Hepatic stellate cell (primary cell): ENCODE data around the gene LIMCH1.

ENCODE experiments used
- DNase-seq: peaks from one replicate; pipeline ENCODE4 v3.0.0; 2011; ENCODE audit warnings: low spot score

LIMCH1 gene

DNA sequence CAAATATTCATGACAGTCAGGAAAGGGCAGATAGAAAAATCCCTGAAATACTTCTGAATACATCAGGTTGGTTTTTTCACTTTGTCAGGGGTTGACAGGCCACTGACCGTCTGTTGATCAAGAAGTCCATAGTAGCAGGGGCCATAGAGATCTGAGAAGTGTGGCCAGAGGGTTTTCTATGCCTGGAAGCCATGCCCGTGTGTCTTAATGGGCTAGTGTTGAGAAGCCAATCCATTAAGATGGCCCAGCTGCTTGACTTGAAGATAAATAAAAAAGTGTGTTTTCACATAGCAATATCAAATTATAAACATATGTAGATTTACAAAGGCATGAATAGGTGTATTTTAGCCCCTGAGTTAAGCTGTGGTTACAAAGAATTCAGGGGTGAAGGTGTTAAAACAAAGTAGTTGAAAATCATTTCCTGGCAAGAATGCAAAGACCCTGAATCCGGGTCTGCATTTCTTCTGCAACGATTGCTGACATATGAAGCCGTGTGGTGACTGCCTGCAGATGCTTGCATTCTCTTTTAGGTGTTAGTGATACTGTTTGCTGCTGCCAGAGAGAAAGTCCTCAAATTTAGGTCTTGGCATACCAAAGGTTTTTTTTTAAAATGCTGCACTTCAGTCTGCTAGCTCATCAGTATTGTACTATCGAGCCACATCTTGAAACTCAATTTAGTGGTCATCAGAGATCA is 9.3 kb upstream of the LIMCH1 start:
- no peak for DNase-seq

DNA sequence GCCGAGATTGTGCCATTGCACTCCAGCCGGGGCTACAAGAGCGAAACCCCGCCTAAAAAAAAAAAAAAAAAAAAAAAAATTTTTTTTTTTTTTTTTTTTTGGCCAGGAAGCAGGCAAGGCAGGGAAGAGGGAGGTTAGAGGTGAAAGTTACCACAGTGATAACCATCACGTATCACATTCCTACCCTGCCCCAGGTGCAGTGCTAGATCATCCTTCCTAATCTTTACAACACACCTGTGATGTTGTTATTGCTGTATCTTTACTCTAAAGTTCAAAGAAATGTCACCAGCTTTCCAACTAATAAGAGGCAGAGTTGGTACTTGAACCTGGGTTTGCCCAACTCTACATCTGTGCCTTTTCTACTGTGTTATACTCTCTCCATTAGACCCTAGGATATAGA is 7.2 kb upstream of the LIMCH1 start:
- no peak for DNase-seq

GRCh38 chr4:41532336-41532735 is 5.6 kb upstream of the LIMCH1 start:
- DNase-seq = no peak

DNA sequence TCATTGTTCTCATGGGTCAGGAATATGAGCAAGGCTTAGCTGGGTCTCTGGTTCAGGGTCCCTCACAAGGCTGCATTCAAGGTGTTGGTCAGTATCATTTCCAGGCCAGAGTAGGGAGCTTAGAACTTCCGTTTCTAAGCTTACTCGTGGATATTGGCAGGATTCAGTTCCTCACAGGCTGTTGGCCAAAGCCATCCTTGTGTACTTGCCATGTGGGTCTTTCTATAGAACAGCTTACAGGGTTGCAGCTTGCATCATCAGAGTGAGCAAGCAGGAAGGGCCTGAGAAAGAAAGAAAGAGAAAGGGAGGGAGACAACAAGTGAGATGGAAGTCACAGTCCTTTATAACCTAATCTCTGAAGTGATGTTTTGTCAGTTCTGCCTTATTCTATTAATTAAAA is 5.1 kb upstream of the LIMCH1 start:
- no peak for DNase-seq

GRCh38 chr4:41533680-41534079 is 4.3 kb upstream of the LIMCH1 start:
- DNase-seq = no peak

DNA sequence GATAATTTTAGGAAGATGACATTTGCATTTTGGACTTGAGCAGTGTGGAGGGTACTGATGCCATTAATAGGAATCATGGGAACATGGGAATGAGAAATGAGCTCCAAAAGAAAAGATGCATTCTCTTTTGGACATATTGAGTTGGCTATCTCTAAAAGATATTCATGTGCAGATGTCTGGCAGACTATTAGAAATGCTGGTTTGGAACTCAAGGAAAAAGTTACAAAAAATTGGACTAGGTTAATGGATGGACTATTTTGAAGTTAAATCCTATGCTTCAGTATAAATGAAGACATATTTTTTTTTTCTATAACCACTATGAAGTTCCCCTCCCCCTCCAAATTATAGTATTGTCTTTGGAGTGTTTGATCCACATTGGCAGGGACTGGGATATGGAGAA is 3.6 kb upstream of the LIMCH1 start:
- DNase-seq = no peak

GRCh38 chr4:41535911-41536371 is 2.0 kb upstream of the LIMCH1 start:
- DNase-seq = no peak

GRCh38 chr4:41537292-41537890 is 566 bp upstream of the LIMCH1 start:
- no peak for DNase-seq

DNA sequence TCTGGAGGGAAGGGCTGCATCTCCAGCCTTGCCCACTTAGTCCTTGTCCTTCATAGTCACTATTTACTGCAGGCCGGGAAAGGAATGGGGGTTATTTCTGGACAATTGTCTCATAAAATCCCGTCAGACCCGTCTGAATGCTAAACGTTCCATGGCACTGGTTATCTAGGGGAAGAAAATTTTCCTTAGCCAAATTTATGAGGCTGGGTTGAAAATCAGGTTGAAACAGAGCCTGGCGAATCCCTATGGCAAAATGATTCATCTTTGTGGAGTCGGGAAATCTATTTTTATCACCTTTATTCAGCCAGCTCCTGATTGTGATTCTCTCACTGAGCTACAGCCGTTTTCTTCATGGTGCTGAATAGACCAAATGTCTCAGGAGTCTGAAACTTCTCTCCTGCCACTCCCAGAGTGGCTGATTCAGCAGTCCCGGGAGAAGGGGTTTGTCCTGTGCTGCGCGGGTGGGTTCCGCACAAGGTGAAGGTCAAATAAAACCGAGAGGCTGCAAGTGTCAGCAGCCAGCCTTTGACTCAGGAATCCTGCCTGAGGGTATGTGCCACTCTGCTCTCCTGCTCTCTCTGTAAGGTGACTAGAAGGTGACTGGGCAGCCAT is 1.0 kb downstream of the LIMCH1 start:
- DNase-seq = no peak

GRCh38 chr4:41539711-41540110 is 1.8 kb downstream of the LIMCH1 start:
- DNase-seq = no peak

GRCh38 chr4:41540687-41541086 is 2.7 kb downstream of the LIMCH1 start:
- DNase-seq = no peak

DNA sequence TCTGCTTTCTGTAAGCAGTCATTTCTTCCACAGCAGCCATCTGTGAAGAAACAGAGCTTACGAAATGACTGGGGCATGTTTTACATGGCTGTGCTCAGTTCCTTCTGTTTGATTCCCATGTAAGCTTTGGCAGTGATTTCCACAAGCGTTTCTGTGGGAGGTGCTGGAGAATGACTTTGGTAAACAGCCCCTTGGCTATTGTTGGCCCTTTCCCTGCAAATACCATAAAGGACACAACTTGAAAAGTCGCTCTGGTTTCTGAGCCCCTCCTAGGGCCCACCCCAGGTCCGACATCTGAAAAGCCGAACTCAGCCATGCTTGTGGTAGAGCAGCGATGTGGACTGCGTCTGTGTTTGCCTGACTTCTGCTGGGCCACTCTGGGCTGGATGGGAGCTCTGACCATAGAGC is 3.7 kb downstream of the LIMCH1 start:
- no peak for DNase-seq

DNA sequence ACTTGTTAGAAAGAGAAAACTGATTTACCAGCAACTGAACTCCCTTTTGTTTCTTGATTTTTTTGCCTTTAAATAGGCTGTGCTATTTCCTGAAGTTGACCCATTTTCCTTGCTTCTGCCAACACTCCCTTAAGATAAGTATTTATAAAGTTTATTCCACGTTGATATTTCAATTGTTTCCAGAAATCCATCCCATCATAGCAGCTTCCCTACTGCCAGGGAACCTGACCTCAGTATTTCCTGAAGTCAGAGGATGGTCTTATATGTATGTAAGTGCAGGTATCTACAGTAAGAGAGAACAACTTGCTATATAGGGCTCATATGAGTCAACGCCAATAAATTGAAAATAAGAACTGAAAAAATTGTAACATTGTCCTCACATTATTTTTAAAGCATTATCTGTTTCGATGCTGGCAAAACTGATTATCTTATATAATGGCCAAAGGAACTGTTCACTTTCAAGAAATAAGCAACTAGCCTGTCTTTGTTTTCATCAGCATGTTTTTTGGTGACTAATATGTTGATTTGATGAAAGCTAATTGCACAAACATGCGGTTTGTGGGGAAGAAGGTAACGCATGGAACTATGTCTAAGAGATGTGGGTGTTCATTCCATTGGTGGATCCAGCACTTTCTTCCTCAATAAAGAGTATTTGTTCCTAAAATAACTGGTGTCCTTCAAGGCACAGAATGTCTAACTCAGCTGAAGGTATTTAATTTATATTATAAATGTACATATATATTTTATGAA is 4.7 kb downstream of the LIMCH1 start:
- DNase-seq = no peak

- DNase-seq = no peak
These were observed 7.3 kb downstream of the LIMCH1 start for GRCh38 chr4:41545238-41545637.

DNA sequence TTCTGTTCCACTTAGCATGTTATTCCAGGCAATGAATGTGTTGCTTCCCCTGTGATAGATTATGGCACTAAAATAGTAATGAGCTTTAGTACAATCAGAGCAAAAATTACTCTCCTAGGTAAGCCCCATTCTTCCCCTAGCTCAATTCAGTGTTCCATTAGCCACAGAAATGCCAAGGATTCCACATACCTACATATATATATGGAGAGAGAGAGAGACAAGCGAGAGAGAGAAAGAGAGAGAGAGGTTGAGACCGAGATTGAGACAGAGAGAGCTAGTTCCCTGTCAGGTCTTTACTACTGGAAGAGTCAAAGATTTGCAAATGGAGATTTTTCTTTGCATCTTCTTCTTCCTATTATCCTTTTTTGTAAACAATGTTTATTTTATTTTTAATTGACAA is 8.7 kb downstream of the LIMCH1 start:
- DNase-seq = no peak

- no peak for DNase-seq
These were observed 10.4 kb downstream of the LIMCH1 start for GRCh38 chr4:41548305-41548880.

GRCh38 chr4:41549478-41549877 is 11.5 kb downstream of the LIMCH1 start:
- no peak for DNase-seq

DNA sequence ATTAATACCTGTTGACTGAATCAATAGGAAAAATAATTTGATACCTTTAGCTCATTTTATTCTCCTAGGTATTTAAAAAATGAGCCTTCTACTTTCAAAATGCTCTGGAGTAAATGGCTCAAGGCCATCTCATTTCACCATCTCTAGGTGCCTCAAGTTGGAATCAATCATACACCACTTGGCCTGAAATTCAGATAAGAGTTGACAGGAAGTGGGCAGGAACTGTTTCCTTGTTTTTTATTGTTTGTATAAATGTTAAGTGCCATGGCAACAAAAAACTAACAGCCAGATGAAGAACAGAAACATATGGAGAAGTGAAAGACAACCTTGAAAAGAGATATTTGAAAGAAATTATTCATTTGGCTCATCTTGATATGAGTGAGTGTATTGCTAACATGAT is 12.4 kb downstream of the LIMCH1 start:
- DNase-seq = no peak

DNA sequence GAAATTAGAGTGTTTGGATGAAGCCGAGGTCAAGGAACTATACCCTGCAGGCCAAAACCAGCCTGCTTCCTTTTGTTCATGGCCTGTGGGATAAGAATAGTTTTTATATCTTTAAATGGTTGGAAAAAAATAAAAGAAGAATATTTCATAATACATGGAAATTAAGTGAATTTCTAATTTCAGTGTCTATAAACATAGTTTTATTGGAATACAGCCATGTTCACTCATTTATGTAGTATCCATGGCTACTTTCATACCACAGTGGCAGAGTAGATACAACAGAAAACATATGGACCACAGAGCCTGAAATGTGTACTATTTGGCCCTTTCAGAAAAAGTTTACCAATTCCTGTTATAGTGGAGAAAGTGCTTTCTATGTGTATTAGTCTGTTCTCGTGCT is 13.6 kb downstream of the LIMCH1 start:
- no peak for DNase-seq

GRCh38 chr4:41554905-41555304 is 16.9 kb downstream of the LIMCH1 start:
- no peak for DNase-seq

- DNase-seq = no peak
These were observed 18.6 kb downstream of the LIMCH1 start for GRCh38 chr4:41556526-41556925.

DNA sequence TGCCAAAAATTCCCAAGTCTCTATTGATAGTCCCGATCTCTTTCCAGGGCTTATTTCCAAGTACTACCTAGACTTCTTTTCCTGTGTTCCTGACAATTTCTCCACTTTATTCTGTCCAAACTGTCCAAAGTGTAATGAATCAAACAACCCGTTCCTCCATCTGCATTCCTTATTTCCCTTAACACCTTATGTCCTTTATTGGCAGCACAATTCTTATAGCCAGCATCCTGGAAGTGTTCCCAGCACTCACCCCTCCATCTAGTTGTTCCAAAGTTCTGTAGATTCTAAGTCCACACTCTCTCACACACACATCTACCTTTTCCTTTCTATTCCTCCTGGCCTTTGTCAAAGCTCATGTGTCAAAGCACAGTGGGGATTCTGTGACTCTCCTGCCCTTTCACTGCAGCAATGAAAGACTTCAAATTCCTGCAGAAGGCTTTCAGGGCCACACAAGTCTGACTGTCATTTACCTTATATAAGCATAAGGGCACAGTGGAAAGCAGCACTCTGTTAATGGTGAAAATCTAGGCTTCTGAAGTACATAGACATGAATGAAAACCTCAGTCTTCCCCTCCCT is 22.1 kb downstream of the LIMCH1 start:
- DNase-seq = no peak
